ENCODE data around the gene CUTA.
"Not testable (repeated sequence)": the region's sequence is repeated elsewhere in the genome, so short reads cannot be mapped to it uniquely, and the experiment has no call there.

The CUTA gene

GRCh38 chr6:33405386-33405940 is 12.4 kb downstream of the CUTA start:
- no peak for DNase-seq (ENCODE audit: low read depth)

- DNase-seq (ENCODE audit: low read depth), result no peak
These were observed 13.0 kb downstream of the CUTA start for GRCh38 chr6:33404884-33405283.

- not testable (repeated sequence) for DNase-seq (ENCODE audit: low read depth)
These were observed 18.0 kb downstream of the CUTA start for GRCh38 chr6:33399881-33400280.

GRCh38 chr6:33398601-33399000 is 19.3 kb downstream of the CUTA start:
- not testable (repeated sequence) for DNase-seq (ENCODE audit: low read depth)

DNA sequence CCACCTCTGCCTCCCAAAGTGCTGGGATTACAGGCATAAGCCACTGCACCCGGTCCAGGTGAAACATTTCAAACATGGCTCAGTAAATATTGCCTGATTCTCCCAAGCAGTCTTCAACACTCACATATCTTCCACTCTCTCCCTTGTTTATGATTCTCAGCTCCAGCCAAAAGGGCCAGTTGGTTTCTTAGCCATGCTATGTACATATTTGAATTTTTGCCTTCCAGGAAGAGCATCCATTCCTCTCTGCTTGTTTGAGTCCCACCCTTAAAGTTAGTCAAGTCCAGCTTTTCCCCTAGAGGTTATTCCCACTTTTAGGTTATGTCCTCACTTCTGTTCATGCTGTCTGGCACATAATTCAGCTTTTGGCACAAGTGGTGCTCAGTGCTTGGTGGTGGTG is 20.4 kb downstream of the CUTA start:
- no peak for DNase-seq (ENCODE audit: low read depth)

DNA sequence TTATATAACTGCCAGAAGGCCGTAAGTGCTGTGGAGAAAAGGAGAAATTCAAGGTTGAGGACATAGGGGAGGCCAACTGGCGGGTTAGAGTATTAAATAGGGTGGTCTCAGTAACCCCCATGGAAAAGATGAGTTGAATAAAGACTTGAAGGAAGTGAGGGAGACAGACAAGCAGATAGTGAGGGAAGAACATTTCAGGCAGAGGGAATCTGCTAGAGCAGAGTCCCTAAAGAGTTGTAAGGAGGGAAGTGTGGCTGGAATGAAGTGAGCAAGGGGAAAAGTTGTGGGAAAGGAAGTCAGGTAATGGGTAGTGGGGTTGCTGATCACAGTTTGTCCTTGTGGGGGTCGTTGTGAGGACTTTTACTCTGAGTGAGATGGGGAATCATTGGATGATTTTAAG is 24.9 kb downstream of the CUTA start:
- DNase-seq (ENCODE audit: low read depth), result no peak

DNA sequence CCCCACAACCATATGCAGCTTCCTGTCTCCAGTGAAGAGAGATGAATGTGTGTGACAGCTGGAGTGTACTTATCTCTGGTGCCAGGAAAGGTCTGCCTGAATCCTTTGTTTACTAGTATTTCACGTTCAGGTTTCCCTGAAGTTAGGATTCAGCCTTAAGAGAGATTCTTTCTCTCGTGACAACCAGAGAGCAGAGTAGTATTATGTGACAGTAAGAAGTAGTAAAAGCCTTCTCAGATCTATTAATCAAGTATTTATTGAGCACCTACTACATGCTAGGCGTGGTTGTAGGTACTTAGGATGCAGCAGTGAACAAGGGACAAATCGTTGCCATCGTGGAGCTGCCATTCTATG is 25.3 kb downstream of the CUTA start:
- DNase-seq (ENCODE audit: low read depth), result no peak

DNA sequence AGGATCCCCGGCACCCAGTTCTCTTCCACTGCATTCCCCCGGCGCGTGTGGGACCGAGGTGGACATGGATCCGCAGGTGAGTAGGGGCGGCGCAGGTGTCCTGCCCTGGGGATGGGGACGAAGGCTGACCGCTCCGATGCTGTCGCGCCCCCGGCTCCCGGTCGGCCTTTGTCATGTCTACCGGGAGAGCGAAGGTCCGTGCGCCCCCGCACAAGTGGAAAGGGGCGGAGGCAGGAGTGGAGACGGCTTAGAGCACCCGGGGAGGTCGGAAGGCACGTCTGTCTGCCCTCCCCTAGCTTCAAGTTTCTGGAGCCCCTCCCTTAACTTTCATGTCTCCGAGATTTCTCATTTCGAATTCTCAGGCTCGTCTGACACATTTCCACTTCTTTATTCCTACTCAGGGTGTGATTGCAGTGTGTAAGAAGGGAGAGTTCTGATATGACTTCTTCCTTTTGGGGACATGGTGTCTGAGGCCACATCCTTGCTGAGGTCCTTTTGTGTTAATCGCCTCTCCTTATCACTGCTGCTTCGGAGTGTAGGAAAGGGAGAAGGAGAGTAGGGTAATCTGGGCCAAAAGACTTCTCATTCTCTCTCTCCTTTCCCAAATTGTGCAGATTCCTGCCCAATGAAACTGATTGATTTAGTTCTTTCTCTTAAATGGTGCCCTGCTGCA is 25.8 kb downstream of the CUTA start:
- no peak for DNase-seq (ENCODE audit: low read depth)

- DNase-seq (ENCODE audit: low read depth), result peak; percentile 98
These were observed 26.5 kb downstream of the CUTA start, which contains the start of gene KIFC1 for GRCh38 chr6:33391278-33391921. KIFC1 (plus strand) TSS chr6:33391823; CDS start chr6:33391986, 163 bp downstream.

DNA sequence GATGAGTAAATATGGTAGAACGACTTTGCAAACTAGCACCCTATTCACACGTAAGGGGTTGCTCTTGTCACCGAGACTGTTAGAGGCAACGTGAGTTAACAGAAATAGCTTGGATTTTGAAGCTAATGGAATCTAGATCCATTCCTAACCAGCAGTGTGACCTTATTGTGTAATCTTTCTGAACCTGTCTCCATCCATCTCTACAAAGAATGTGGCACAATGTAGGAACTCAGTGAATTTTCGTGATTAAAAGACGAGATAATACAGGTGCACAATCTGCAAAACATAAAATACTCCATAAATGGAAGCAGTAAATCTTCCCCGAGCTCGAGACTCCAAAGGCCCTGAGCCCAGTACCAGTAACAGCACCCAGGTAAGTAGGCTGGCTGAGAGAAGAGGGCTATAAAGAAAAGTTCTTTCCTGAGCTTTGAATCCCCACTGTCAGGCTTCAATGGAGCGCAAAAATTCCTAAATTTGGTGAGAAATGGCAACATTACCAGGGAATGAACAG is 27.1 kb downstream of the CUTA start:
- DNase-seq (ENCODE audit: low read depth), result no peak

DNA sequence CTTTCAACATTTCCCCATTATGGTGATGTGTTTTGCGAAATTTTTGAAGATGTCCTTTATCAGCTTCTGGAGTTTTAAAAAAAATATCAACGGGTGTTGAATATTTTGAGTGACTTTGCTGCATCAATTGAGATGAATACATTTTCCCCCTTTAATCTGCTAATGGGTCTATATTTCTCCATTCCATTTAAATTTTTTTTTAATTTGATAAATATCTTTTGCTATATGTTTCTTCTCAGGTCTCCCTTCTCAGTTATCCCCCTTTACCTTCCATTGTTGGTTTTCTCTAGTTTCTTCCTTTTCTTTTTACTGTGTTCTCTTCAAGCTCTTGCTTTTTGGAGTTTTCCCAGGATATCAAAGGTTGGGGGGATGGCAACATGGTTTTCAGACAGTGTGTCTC is 27.7 kb downstream of the CUTA start:
- no peak for DNase-seq (ENCODE audit: low read depth)

- peak; percentile 35 for DNase-seq (ENCODE audit: low read depth)
These were observed 33.3 kb downstream of the CUTA start for GRCh38 chr6:33384581-33385020.

GRCh38 chr6:33383427-33384185 is 34.3 kb downstream of the CUTA start:
- no peak for DNase-seq (ENCODE audit: low read depth)

DNA sequence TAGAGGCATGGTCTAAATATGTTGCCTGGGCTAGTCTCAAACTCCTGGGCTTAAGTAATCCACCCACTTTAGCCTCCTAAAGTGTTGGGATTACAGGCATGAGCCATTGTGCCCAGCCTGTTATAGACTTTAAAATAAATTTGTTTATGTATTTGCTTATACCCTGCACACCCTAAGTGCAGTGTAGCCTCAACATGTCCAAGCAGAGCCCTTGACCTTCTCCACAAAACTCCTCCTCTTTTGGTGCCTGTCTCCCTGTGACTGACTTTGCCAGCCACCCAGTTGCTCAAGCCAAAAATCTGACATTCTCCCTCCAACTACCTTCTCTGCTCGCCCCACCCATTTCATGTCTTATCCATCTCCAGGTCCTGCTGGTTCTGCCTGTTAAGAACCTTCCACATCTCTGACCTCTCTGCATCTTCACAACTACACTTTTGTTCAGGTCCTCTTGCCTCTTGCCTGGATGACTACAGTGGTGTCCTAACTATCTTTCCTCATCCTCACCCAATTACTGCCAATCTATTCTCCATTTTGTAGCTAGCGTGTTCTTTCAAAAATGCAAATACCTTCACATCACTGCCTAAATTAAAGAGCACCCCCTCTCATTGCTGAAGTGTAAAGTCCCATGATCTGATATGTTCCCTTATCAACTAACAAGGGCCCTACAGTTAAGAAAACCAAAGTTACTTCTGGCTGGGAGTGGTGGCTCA is 37.5 kb downstream of the CUTA start:
- DNase-seq (ENCODE audit: low read depth), result no peak

GRCh38 chr6:33379184-33379583 is 38.7 kb downstream of the CUTA start:
- not testable (repeated sequence) for DNase-seq (ENCODE audit: low read depth)

- DNase-seq (ENCODE audit: low read depth), result no peak
These were observed 40.7 kb downstream of the CUTA start for GRCh38 chr6:33377171-33377570.

- peak; percentile 57 for DNase-seq (ENCODE audit: low read depth)
These were observed 42.7 kb downstream of the CUTA start for GRCh38 chr6:33375143-33375671.

GRCh38 chr6:33373960-33374910 is 43.7 kb downstream of the CUTA start:
- DNase-seq (ENCODE audit: low read depth), result no peak

GRCh38 chr6:33372526-33373123 is 45.3 kb downstream of the CUTA start:
- DNase-seq (ENCODE audit: low read depth), result no peak

- not testable (repeated sequence) for DNase-seq (ENCODE audit: low read depth)
These were observed 46.0 kb downstream of the CUTA start for GRCh38 chr6:33371901-33372300.

All from HS-5 (cell line).